Cardiac muscle cell (in vitro differentiated cells and primary cell): ENCODE results near the gene OVOL2. TPM values are rescaled to one million over a fixed set of nuclear protein-coding genes. Genes with fewer than 3 reads are reported as not detected.
"Not testable (repeated sequence)": the region's sequence is repeated elsewhere in the genome, so short reads cannot be mapped to it uniquely, and the experiment has no call there.

Source experiments
- DNase-seq, 2 donors: peaks; one replicate each; pipeline versions ENCODE4 v3.0.0 to v3.0.0-alpha.2; 2010 to 2017; ENCODE audit warnings: low read depth in 1 of 2, low spot score in 1 of 2
- H3K27ac ChIP-seq: fragments of 200-600 bp; sonication (generic); 2 replicates; pipeline ENCODE4 v1.5.1; 2016
- H3K27me3 ChIP-seq: fragments of 200-600 bp; sonication (generic); 2 replicates; pipeline ENCODE4 v1.6.0; 2016; ENCODE audit warnings: control low read depth
- H3K36me3 ChIP-seq: fragments of 200-600 bp; sonication (generic); 2 replicates; pipeline ENCODE4 v1.5.1; 2016; ENCODE audit warnings: control low read depth
- H3K4me1 ChIP-seq: fragments of 200-600 bp; sonication (generic); 2 replicates; pipeline ENCODE4 v1.8.1; 2017; ENCODE audit warnings: low read depth, mild to moderate bottlenecking, mixed run types
- H3K4me3 ChIP-seq: fragments of 200-600 bp; sonication (generic); 2 replicates; pipeline ENCODE4 v1.5.1; 2016; ENCODE audit warnings: mild to moderate bottlenecking
- H3K9me3 ChIP-seq: fragments of 200-600 bp; sonication (generic); 2 replicates; pipeline ENCODE4 v1.5.1; 2017; ENCODE audit warnings: low read depth, mild to moderate bottlenecking, control low read depth
- CTCF ChIP-seq: IDR thresholded peaks from 2 replicates; pipeline ENCODE4 v1.5.1; 2012; ENCODE audit warnings: low read depth, mild to moderate bottlenecking, low read length
- polyA plus RNA-seq: library from polyadenylated mRNA; unstranded; fragments of >200 nt; fragmentation: Nextera tagmentation; extraction: Ambion mirVana; gene quantifications from 2 replicates; pipeline ENCODE4 v1.2.1, GENCODE V29; 2016
- total RNA-seq: library from RNA; depleted of rRNA; stranded (reverse); fragments of >200 nt; gene quantifications from 2 replicates; pipeline ENCODE4 v1.2.3, GENCODE V29; 2016

OVOL2 gene
- total and polyA plus RNA-seq, 2 experiments from 2014 or later: 0.24 TPM; not detected in 1

GRCh38 chr20:18030020-18030419 lies 27.7 kb downstream of the OVOL2 start:
- Histone ChIP-seq H3K4me3 (no peak overlapping the region), H3K4me1 (no peaks in the 10 kb centered on the region), H3K27ac (no peak overlapping the region), H3K27me3 (no peaks in the 10 kb centered on the region), H3K9me3 (no peaks in the 10 kb centered on the region), H3K36me3 (no peaks in the 10 kb centered on the region)
- DNase-seq: no peak
- no peak for TF ChIP-seq CTCF

GRCh38 chr20:18027011-18027410 lies 30.7 kb downstream of the OVOL2 start:
- H3K4me1 ChIP-seq, DNase-seq, H3K36me3 ChIP-seq, H3K9me3 ChIP-seq, H3K4me3 ChIP-seq, H3K27me3 ChIP-seq, H3K27ac ChIP-seq: not testable (repeated sequence)

- no peaks in the 10 kb centered on the region for H3K9me3 ChIP-seq
- TF ChIP-seq CTCF: no peak
- no peak overlapping the region for H3K4me3 ChIP-seq
- no peaks in the 10 kb centered on the region for H3K36me3 ChIP-seq
- H3K27ac ChIP-seq: no peak overlapping the region
- H3K4me1 ChIP-seq: no peaks in the 10 kb centered on the region
- H3K27me3 ChIP-seq: no peaks in the 10 kb centered on the region
- no peak for DNase-seq
These were observed 33.0 kb downstream of the OVOL2 start for GRCh38 chr20:18024606-18025127.

- Histone ChIP-seq H3K4me3 (no peak overlapping the region), H3K9me3 (no peaks in the 10 kb centered on the region), H3K4me1 (no peaks in the 10 kb centered on the region), H3K27me3 (no peaks in the 10 kb centered on the region), H3K27ac (no peak overlapping the region), H3K36me3 (no peaks in the 10 kb centered on the region)
- DNase-seq: no peak
- no peak for TF ChIP-seq CTCF
These were observed 36.8 kb downstream of the OVOL2 start for GRCh38 chr20:18020931-18021330.

- DNase-seq: peak in 1 of 2 donors; percentile 48
- Histone ChIP-seq H3K9me3 (no peaks in the 10 kb centered on the region), H3K27me3 (no peaks in the 10 kb centered on the region), H3K36me3 (no peaks in the 10 kb centered on the region), H3K27ac (no peak overlapping the region), H3K4me1 (no peaks in the 10 kb centered on the region), H3K4me3 (no peak overlapping the region)
- peak; percentile 62 for TF ChIP-seq CTCF
These were observed 38.6 kb downstream of the OVOL2 start for GRCh38 chr20:18019068-18019467.

- Histone ChIP-seq H3K27me3 (no peaks in the 10 kb centered on the region), H3K36me3 (no peaks in the 10 kb centered on the region), H3K27ac (no peak overlapping the region), H3K4me1 (no peaks in the 10 kb centered on the region), H3K9me3 (no peaks in the 10 kb centered on the region), H3K4me3 (no peak overlapping the region)
- DNase-seq: no peak
- no peak for TF ChIP-seq CTCF
These were observed 39.6 kb downstream of the OVOL2 start for GRCh38 chr20:18018100-18018499.
